ENCODE measurements around the gene ADGRG6.

Gene ADGRG6

DNA sequence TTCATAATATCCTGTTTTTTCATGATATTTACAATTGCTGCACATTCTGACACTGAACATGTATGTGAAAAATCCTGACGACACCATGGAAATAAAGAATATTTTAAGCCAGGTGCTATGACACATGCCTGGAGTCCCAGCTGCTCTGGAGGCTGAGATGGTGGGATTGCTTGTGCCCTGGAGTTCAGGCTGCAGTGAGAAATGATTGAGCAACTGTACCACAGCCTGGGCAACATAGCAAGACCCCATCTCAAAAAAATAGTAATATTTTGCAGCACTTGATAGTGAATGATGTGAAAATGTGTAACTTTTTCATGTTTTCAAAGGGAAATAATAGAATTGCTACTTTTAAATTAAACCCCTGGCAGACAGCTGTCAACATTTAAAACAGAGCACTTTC is 137.1 kb downstream of the ADGRG6 start:
- no peak overlapping the region for H4K8ac ChIP-seq (ENCODE audit: low read depth, low read length)
- no peak overlapping the region for H2BK120ac ChIP-seq (ENCODE audit: insufficient read depth, low read length, poor library complexity)
- no peak overlapping the region for H3K14ac ChIP-seq (ENCODE audit: low read length)
- no peaks in the 10 kb centered on the region for H3K4me1 ChIP-seq (ENCODE audit: control insufficient read depth in 1 of 2, insufficient read depth in 2 of 2, low read length in 2 of 2)
- no peak for DNase-seq
- H4K12ac ChIP-seq (ENCODE audit: low read depth, low read length): no peak overlapping the region
- H3K79me1 ChIP-seq (ENCODE audit: low read length): no peaks in the 10 kb centered on the region
- no peak overlapping the region for H3K23ac ChIP-seq (ENCODE audit: low read length)
- no peaks in the 10 kb centered on the region for H3K9me3 ChIP-seq (ENCODE audit: insufficient read depth, low read depth, low read length)
- no peaks in the 10 kb centered on the region for H3K27me3 ChIP-seq (ENCODE audit: insufficient read depth, low read length)
- H3K36me3 ChIP-seq (ENCODE audit: control insufficient read depth in 1 of 2, insufficient read depth in 2 of 2, low read length in 2 of 2): peaks cover 3 to 4% of the 10 kb centered on the region in 2 experiments
- no peak overlapping the region for H4K91ac ChIP-seq (ENCODE audit: low read depth, low read length)
- no peak overlapping the region for H3K9ac ChIP-seq (ENCODE audit: low read length)
- H2BK5ac ChIP-seq (ENCODE audit: low read depth, low read length, poor library complexity): no peak overlapping the region
- H2AK5ac ChIP-seq (ENCODE audit: low read length): no peak overlapping the region
- H3K18ac ChIP-seq (ENCODE audit: low read length): no peak overlapping the region
- H2AFZ ChIP-seq (ENCODE audit: insufficient read depth, low read length, poor library complexity): no peak overlapping the region
- H3K4ac ChIP-seq (ENCODE audit: low read depth, low read length): no peak overlapping the region
- no peak overlapping the region for H3K27ac ChIP-seq (ENCODE audit: low read depth, low read length)
- H3K4me3 ChIP-seq (ENCODE audit: low read depth, low read length): no peak overlapping the region
- WGBS (ENCODE audit: extremely low coverage, insufficient coverage, insufficient read length): no CpG with 5 or more reads among the region's 1 CpG
- no peak overlapping the region for H2BK12ac ChIP-seq (ENCODE audit: low read length)
- no peak overlapping the region for H3K4me2 ChIP-seq (ENCODE audit: low read length)
- no peaks in the 10 kb centered on the region for H3K79me2 ChIP-seq (ENCODE audit: control insufficient read depth, insufficient read depth, low read length, poor library complexity)

DNA sequence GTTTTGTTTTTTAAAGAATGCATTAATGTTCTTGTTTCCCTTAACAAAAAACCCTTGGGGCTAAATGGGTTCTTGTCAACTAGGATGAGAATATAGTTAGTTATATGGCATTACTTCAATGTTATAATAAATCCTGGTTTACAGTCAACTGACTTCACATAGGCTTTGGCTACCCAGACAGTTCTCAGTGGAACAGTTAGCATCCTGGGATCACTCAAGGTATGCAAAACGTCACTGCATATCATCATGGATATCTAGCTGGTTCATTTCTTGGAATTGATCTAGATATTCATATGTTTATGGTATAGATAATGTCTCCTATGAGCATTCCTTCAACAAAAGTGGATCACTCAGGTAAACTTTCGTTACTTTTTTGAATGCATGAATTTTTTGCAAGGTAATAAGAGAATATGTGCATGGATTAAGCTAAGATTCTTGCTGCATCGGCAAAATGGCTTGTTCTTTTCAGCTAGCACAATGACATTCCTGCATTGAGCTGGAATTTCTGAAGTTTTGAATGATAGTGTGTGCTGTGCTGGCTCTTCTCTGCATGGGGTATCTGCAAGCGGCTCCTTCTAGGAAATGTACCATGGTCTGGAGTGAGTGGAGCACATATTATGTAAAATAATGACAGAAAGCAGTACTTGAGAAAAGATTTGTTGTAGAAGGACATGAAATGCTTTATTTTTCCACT is 138.9 kb downstream of the ADGRG6 start:
- no peak overlapping the region for H3K4me3 ChIP-seq (ENCODE audit: low read depth, low read length)
- H2BK5ac ChIP-seq (ENCODE audit: low read depth, low read length, poor library complexity): no peak overlapping the region
- H3K27ac ChIP-seq (ENCODE audit: low read depth, low read length): no peak overlapping the region
- H3K27me3 ChIP-seq (ENCODE audit: insufficient read depth, low read length): no peaks in the 10 kb centered on the region
- H3K36me3 ChIP-seq (ENCODE audit: control insufficient read depth in 1 of 2, insufficient read depth in 2 of 2, low read length in 2 of 2): peaks cover 2% of the 10 kb centered on the region in 2 experiments
- no CpG with 5 or more reads among the region's 4 CpGs for WGBS (ENCODE audit: extremely low coverage, insufficient coverage, insufficient read length)
- H3K9me3 ChIP-seq (ENCODE audit: insufficient read depth, low read depth, low read length): no peaks in the 10 kb centered on the region
- H2BK12ac ChIP-seq (ENCODE audit: low read length): no peak overlapping the region
- no peak overlapping the region for H2AFZ ChIP-seq (ENCODE audit: insufficient read depth, low read length, poor library complexity)
- H3K9ac ChIP-seq (ENCODE audit: low read length): no peak overlapping the region
- no peak overlapping the region for H3K4me2 ChIP-seq (ENCODE audit: low read length)
- DNase-seq: peak in 1 of 2 donors; percentile 45
- H3K79me1 ChIP-seq (ENCODE audit: low read length): no peaks in the 10 kb centered on the region
- no peak overlapping the region for H2AK5ac ChIP-seq (ENCODE audit: low read length)
- H2BK120ac ChIP-seq (ENCODE audit: insufficient read depth, low read length, poor library complexity): no peak overlapping the region
- no peak overlapping the region for H4K8ac ChIP-seq (ENCODE audit: low read depth, low read length)
- no peak overlapping the region for H3K23ac ChIP-seq (ENCODE audit: low read length)
- no peak overlapping the region for H3K18ac ChIP-seq (ENCODE audit: low read length)
- no peak overlapping the region for H3K4ac ChIP-seq (ENCODE audit: low read depth, low read length)
- no peak overlapping the region for H4K91ac ChIP-seq (ENCODE audit: low read depth, low read length)
- H3K4me1 ChIP-seq (ENCODE audit: control insufficient read depth in 1 of 2, insufficient read depth in 2 of 2, low read length in 2 of 2): peaks cover 0 to 5% of the 10 kb centered on the region in 2 experiments
- no peak overlapping the region for H4K12ac ChIP-seq (ENCODE audit: low read depth, low read length)
- H3K79me2 ChIP-seq (ENCODE audit: control insufficient read depth, insufficient read depth, low read length, poor library complexity): no peaks in the 10 kb centered on the region
- H3K14ac ChIP-seq (ENCODE audit: low read length): no peak overlapping the region

DNA sequence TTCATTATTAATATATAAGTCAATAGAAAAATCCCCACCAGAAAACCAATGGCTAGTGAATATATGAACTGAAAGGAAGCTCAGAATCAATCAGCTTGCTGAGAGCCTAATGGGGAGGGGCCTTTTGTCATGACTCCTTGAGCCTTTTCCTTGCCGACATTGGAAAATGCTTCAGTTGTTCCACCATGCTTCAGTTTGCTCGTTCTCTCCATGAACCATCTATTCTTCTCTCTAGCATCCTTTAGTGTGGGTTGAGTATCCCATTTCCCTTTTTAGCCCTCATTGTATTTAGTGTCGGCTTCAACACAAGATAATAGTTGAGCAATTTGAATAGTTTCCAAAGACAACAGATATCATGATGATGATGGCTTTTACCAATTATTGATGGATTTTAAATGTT is 139.9 kb downstream of the ADGRG6 start:
- Histone ChIP-seq H3K23ac (ENCODE audit: low read length) (no peak overlapping the region), H4K8ac (ENCODE audit: low read depth, low read length) (no peak overlapping the region), H3K18ac (ENCODE audit: low read length) (no peak overlapping the region), H2AK5ac (ENCODE audit: low read length) (no peak overlapping the region), H2BK120ac (ENCODE audit: insufficient read depth, low read length, poor library complexity) (no peak overlapping the region), H4K12ac (ENCODE audit: low read depth, low read length) (no peak overlapping the region), H3K27me3 (ENCODE audit: insufficient read depth, low read length) (no peaks in the 10 kb centered on the region), H3K9me3 (ENCODE audit: insufficient read depth, low read depth, low read length) (no peaks in the 10 kb centered on the region), H3K79me2 (ENCODE audit: control insufficient read depth, insufficient read depth, low read length, poor library complexity) (no peaks in the 10 kb centered on the region), H3K79me1 (ENCODE audit: low read length) (no peaks in the 10 kb centered on the region), H2BK5ac (ENCODE audit: low read depth, low read length, poor library complexity) (no peak overlapping the region), H4K91ac (ENCODE audit: low read depth, low read length) (no peak overlapping the region), H3K9ac (ENCODE audit: low read length) (no peak overlapping the region), H2BK12ac (ENCODE audit: low read length) (no peak overlapping the region), H3K36me3 (ENCODE audit: control insufficient read depth in 1 of 2, insufficient read depth in 2 of 2, low read length in 2 of 2) (peaks cover 2% of the 10 kb centered on the region in 2 experiments), H3K4me2 (ENCODE audit: low read length) (no peak overlapping the region), H3K4me3 (ENCODE audit: low read depth, low read length) (no peak overlapping the region), H2AFZ (ENCODE audit: insufficient read depth, low read length, poor library complexity) (no peak overlapping the region), H3K4me1 (ENCODE audit: control insufficient read depth in 1 of 2, insufficient read depth in 2 of 2, low read length in 2 of 2) (peaks cover 0 to 5% of the 10 kb centered on the region in 2 experiments), H3K27ac (ENCODE audit: low read depth, low read length) (no peak overlapping the region), H3K14ac (ENCODE audit: low read length) (no peak overlapping the region), H3K4ac (ENCODE audit: low read depth, low read length) (no peak overlapping the region)
- DNase-seq: no peak
- no CpG with 5 or more reads among the region's 3 CpGs for WGBS (ENCODE audit: extremely low coverage, insufficient coverage, insufficient read length)

DNA sequence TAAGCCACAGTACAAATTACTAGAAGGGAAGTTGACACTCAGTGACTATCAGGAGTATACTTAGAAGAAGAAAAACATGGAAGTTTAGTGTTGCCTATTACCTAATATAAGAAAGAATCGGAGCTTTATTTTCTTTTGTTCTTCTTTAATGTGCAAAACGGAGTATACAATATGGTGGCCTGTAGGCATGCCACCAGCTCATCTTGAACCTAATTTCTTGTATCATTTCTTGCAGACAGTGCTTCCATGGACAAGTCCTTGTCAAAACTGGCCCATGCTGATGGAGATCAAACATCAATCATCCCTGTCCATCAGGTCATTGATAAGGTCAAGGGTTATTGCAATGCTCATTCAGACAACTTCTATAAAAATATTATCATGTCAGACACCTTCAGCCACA is 141.3 kb downstream of the ADGRG6 start:
- Histone ChIP-seq H3K79me1 (ENCODE audit: low read length) (no peaks in the 10 kb centered on the region), H3K36me3 (ENCODE audit: control insufficient read depth in 1 of 2, insufficient read depth in 2 of 2, low read length in 2 of 2) (peaks cover 3 to 4% of the 10 kb centered on the region in 2 experiments), H3K4me2 (ENCODE audit: low read length) (no peak overlapping the region), H3K9me3 (ENCODE audit: insufficient read depth, low read depth, low read length) (no peaks in the 10 kb centered on the region), H4K12ac (ENCODE audit: low read depth, low read length) (no peak overlapping the region), H3K14ac (ENCODE audit: low read length) (no peak overlapping the region), H2BK5ac (ENCODE audit: low read depth, low read length, poor library complexity) (no peak overlapping the region), H2BK120ac (ENCODE audit: insufficient read depth, low read length, poor library complexity) (no peak overlapping the region), H3K4me3 (ENCODE audit: low read depth, low read length) (no peak overlapping the region), H3K79me2 (ENCODE audit: control insufficient read depth, insufficient read depth, low read length, poor library complexity) (no peaks in the 10 kb centered on the region), H4K91ac (ENCODE audit: low read depth, low read length) (no peak overlapping the region), H3K27me3 (ENCODE audit: insufficient read depth, low read length) (no peaks in the 10 kb centered on the region), H3K23ac (ENCODE audit: low read length) (no peak overlapping the region), H3K9ac (ENCODE audit: low read length) (no peak overlapping the region), H3K18ac (ENCODE audit: low read length) (no peak overlapping the region), H3K4ac (ENCODE audit: low read depth, low read length) (no peak overlapping the region), H4K8ac (ENCODE audit: low read depth, low read length) (no peak overlapping the region), H2AK5ac (ENCODE audit: low read length) (no peak overlapping the region), H3K4me1 (ENCODE audit: control insufficient read depth in 1 of 2, insufficient read depth in 2 of 2, low read length in 2 of 2) (peaks cover 0 to 5% of the 10 kb centered on the region in 2 experiments), H2BK12ac (ENCODE audit: low read length) (no peak overlapping the region), H2AFZ (ENCODE audit: insufficient read depth, low read length, poor library complexity) (no peak overlapping the region), H3K27ac (ENCODE audit: low read depth, low read length) (no peak overlapping the region)
- no peak for DNase-seq
- no CpG with 5 or more reads among the region's 2 CpGs for WGBS (ENCODE audit: extremely low coverage, insufficient coverage, insufficient read length)

Data from trophoblast cell (in vitro differentiated cells and primary cell).